Heart left ventricle (tissue), 16 donors: ENCODE data around the gene GEMIN4. TPM values are rescaled to one million over a fixed set of nuclear protein-coding genes. Genes with fewer than 3 reads are reported as not detected.
"Not testable (repeated sequence)": the region's sequence is repeated elsewhere in the genome, so short reads cannot be mapped to it uniquely, and the experiment has no call there.

ENCODE experiments used
- ATAC-seq, 4 donors: fragments of 200-7000 bp; cut with Tn5 transposase; one replicate each; pipeline ENCODE4 v1.9.1; 2020 to 2022; ENCODE audit warnings: moderate library complexity in 4 of 4, mild to moderate bottlenecking in 3 of 4, moderate number of reproducible peaks in 1 of 4
- DNase-seq, 5 donors: peaks; one replicate each; pipeline ENCODE4 v3.0.0-alpha.2; 2020
- H3K27ac ChIP-seq, 12 donors: fragments of 200-600 bp; sonication (generic) in 4 of 12; one replicate each; pipeline versions ENCODE4 v1.5.0 to v1.8.0; 2016 to 2022; ENCODE audit warnings: mild to moderate bottlenecking in 2 of 12
- H3K27me3 ChIP-seq, 9 donors: fragments of 200-600 bp; sonication (generic) in 2 of 9; one replicate each; pipeline versions ENCODE4 v1.5.1 to v1.8.0; 2016 to 2022; ENCODE audit warnings: mild to moderate bottlenecking in 3 of 9
- H3K36me3 ChIP-seq, 9 donors: fragments of 200-600 bp; sonication (generic) in 2 of 9; one replicate each; pipeline versions ENCODE4 v1.5.0 to v1.8.0; 2018 to 2022; ENCODE audit warnings: mild to moderate bottlenecking in 2 of 9
- H3K4me1 ChIP-seq, 12 donors: fragments of 200-600 bp; sonication (generic) in 4 of 12; one replicate each; pipeline versions ENCODE4 v1.5.0 to v1.8.0; 2016 to 2022; ENCODE audit warnings: mild to moderate bottlenecking in 3 of 12
- H3K4me3 ChIP-seq, 12 donors: fragments of 200-600 bp; sonication (generic) in 4 of 12; one replicate each; pipeline versions ENCODE4 v1.5.0 to v1.8.0; 2017 to 2022; ENCODE audit warnings: mild to moderate bottlenecking in 9 of 12, moderate library complexity in 4 of 12
- H3K9me3 ChIP-seq, 12 donors: fragments of 200-600 bp; sonication (generic) in 4 of 12; one replicate each; pipeline versions ENCODE4 v1.5.0 to v1.8.0; 2016 to 2022; ENCODE audit warnings: mild to moderate bottlenecking in 1 of 12
- CTCF ChIP-seq, 12 donors: fragments of 200-600 bp; sonication (generic) in 4 of 12; IDR thresholded peaks; one replicate each; pipeline versions ENCODE4 v1.5.0 to v1.8.0; 2018 to 2022; ENCODE audit warnings: antibody characterized with exemption in 12 of 12, mild to moderate bottlenecking in 5 of 12
- POLR2A ChIP-seq, 2 donors: fragments of 450-650 bp; IDR thresholded peaks; one replicate each; pipeline ENCODE4 v1.6.1; 2017; ENCODE audit warnings: antibody characterized with exemption in 2 of 2, mild to moderate bottlenecking in 2 of 2, moderate library complexity in 2 of 2
- WGBS, 4 donors: extraction: QIAGEN DNeasy Blood & Tissue Kit in 2 of 4; methylation state at CpG; one replicate each; pipeline versions ENCODE4 v1.1.5 to v1.1.7; 2013 to 2018; 5-methylcytosine and 5-hydroxymethylcytosine counted together
- intact Hi-C, 10 donors: fragments of 100-400 bp; cut with DNase I; formaldehyde crosslinking; loops; one replicate each; pipeline versions ENCODE4 v1.11.1 to v1.14.2; 2022
- polyA plus RNA-seq, 2 donors: library from polyadenylated mRNA; stranded (reverse); fragments of 200-250 nt; gene quantifications; one replicate each; pipeline ENCODE4 v1.2.3, GENCODE V29; 2013
- total RNA-seq, 9 donors: library from RNA; depleted of rRNA in 2 of 9; stranded (reverse); fragments of >200 nt in 2 of 9; fragmentation: NEBNext Ultra II Directional in 3 of 9; extraction: Animal tissue kit (Norgen Biotek cat#: 25700) in 3 of 9; gene quantifications; one replicate each; pipeline versions ENCODE4 v1.1.0 to v1.2.4, GENCODE V29; 2016 to 2023
- donor health status: ischemic (EF 13 %, LVEDD 7.1; RV severe dilation, severe dysfunction).
- donor health status: healthy with polysubstance abuse.
- donor health status: DM: no; HTN: yes; CAD: no.
- donor health status: DM: no; HTN: no; CAD: no.
- donor health status: ischemic (EF 25% LVEDD 6.9; RV normal size, moderate dysfunction).
- donor health status: ischemic (EF 25% LVEDD 5.7; RV mildly dilated, moderate dysfunction).
- donor health status: healthy.
- donor health status: DM: yes; HTN: yes; CAD: no.
- donor health status: ischemic (EF 35%, LVEDD 5.7; RV mildly dilated, moderate dysfunction).
- donor health status: nonischemic (EF 11% LVEDD 7.7; RV severe dilation, severe dysfunction).
- donor health status: DM: yes; HTN: yes; CAD: no.
- donor health status: PGD.
- donor health status: ischemic (EF 29% LVEDD 5.4; RV normal size, mild dysfunction).
- donor health status: nonischemic (EF 23%, LVEDD 6.1; RV moderate dilation, normal function).

GEMIN4 gene
- total and polyA plus RNA-seq, 11 donors, result 3.2 to 20.8 (median 9.8) TPM

- DNase-seq, result no peak
- H3K36me3 ChIP-seq, result peaks cover 0 to 53% (median 44%) of the 10 kb centered on the region in 9 donors
These were observed 39.8 kb upstream of the GEMIN4 start for GRCh38 chr17:791829-792228.

GRCh38 chr17:790874-791247 is 38.8 kb upstream of the GEMIN4 start:
- not testable (repeated sequence) for H3K9me3 ChIP-seq, H3K27me3 ChIP-seq
- 60 to 87% (median 75%) methylated on average over 8 to 11 of the region's 12 CpGs for WGBS, 4 donors
- H3K36me3 ChIP-seq, result peaks cover 0 to 60% (median 49%) of the 10 kb centered on the region in 9 donors
- H3K4me1 ChIP-seq, result peaks cover 0 to 17% (median 10%) of the 10 kb centered on the region in 12 donors
- peak overlapping the region in 1 of 12 donors; percentile 43 for H3K27ac ChIP-seq
- intact Hi-C loops, result loop anchor here in 5 of 10 donors (2.0 to 10.0 kb wide), 4 partner anchors 54 to 266 kb away; no protein-coding TSS in a partner anchor
- DNase-seq (peak in 1 of 5 donors; percentile 56), ATAC-seq (peak in 3 of 4 donors; percentile 45 to 53 (median 48))
- H3K4me3 ChIP-seq, result peak overlapping the region in 4 of 12 donors; percentile 12 to 36 (median 22)

More at GRCh38 chr17:791829-792228, 39.8 kb upstream of the GEMIN4 start:
- peak overlapping the region in 1 of 12 donors; percentile 3 for H3K27ac ChIP-seq
- no peak for TF ChIP-seq CTCF (IDR thresholded peaks at IDR 0.05)
- no peak for TF ChIP-seq POLR2A (IDR thresholded peaks at IDR 0.05)
- no peak for ATAC-seq
- H3K27me3 ChIP-seq, result no peaks in the 10 kb centered on the region
- H3K4me3 ChIP-seq, result no peak overlapping the region
- intact Hi-C loops, result loop anchor here in 5 of 10 donors (2.0 to 10.0 kb wide), 4 partner anchors 53 to 265 kb away; no protein-coding TSS in a partner anchor
- peaks cover 0 to 22% (median 10%) of the 10 kb centered on the region in 12 donors for H3K4me1 ChIP-seq
- no peaks in the 10 kb centered on the region for H3K9me3 ChIP-seq
- 87 to 91% (median 89%) methylated on average over 19 of the region's 19 CpGs for WGBS, 4 donors

GRCh38 chr17:789931-790873 is 38.1 kb upstream of the GEMIN4 start:
- intact Hi-C loops, result loop anchor here in 5 of 10 donors (2.0 to 10.0 kb wide), 4 partner anchors 55 to 267 kb away; no protein-coding TSS in a partner anchor
- Histone ChIP-seq H3K36me3 (peaks cover 0 to 65% (median 49%) of the 10 kb centered on the region in 9 donors), H3K27ac (peak overlapping the region in 4 of 12 donors; percentile 0 to 38 (median 18)), H3K4me1 (peaks cover 0 to 11% (median 7%) of the 10 kb centered on the region in 12 donors), H3K4me3 (peak overlapping the region in 1 of 12 donors; percentile 10)
- WGBS, 4 donors, result 60 to 78% (median 63%) methylated on average over 26 to 38 of the region's 38 CpGs
- not testable (repeated sequence) for H3K27me3 ChIP-seq, H3K9me3 ChIP-seq
- ATAC-seq, result peak; percentile 57 to 90 (median 78)
- DNase-seq, result peak; percentile 35 to 74 (median 53)

- Histone ChIP-seq H3K9me3 (no peaks in the 10 kb centered on the region), H3K36me3 (peaks cover 0 to 72% (median 55%) of the 10 kb centered on the region in 9 donors), H3K27ac (no peak overlapping the region), H3K27me3 (no peaks in the 10 kb centered on the region), H3K4me3 (no peak overlapping the region), H3K4me1 (peaks cover 0 to 6% (median 0%) of the 10 kb centered on the region in 12 donors)
- DNase-seq, result no peak
- TF ChIP-seq POLR2A (IDR thresholded peaks at IDR 0.05) (no peak), CTCF (IDR thresholded peaks at IDR 0.05) (no peak)
- no peak for ATAC-seq
- intact Hi-C loops, result no loop called here
- 90 to 93% (median 91%) methylated on average over 14 of the region's 14 CpGs for WGBS, 4 donors
These were observed 37.2 kb upstream of the GEMIN4 start for GRCh38 chr17:789160-789840.
